Measurements from ENCODE around the gene TNFRSF25.

DNA sequence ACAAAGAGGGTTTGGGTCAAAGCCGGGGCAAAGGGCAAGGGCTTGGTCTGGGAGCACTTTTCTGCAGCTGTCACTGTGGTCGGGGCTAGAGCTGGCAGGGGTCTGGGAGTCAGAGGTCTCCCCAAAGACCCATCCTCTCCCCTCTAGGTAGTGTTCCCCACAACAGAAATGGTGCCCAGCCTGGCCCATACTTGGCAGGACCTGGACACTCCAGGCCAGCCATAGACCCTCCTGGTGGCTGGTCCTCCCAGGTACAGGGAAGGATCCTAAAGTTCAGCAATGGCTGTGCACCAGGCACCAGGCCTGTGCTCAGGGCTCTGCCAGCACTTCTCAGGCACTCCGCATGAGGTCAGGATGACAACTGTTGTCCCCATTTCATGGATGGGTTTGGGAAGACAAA is 30.4 kb downstream of the TNFRSF25 start:
- TF ChIP-seq EZH2 (IDR thresholded peaks at IDR 0.05; ENCODE audit: borderline replicate concordance, low read length): no peak
- TF ChIP-seq, protein P1, sequence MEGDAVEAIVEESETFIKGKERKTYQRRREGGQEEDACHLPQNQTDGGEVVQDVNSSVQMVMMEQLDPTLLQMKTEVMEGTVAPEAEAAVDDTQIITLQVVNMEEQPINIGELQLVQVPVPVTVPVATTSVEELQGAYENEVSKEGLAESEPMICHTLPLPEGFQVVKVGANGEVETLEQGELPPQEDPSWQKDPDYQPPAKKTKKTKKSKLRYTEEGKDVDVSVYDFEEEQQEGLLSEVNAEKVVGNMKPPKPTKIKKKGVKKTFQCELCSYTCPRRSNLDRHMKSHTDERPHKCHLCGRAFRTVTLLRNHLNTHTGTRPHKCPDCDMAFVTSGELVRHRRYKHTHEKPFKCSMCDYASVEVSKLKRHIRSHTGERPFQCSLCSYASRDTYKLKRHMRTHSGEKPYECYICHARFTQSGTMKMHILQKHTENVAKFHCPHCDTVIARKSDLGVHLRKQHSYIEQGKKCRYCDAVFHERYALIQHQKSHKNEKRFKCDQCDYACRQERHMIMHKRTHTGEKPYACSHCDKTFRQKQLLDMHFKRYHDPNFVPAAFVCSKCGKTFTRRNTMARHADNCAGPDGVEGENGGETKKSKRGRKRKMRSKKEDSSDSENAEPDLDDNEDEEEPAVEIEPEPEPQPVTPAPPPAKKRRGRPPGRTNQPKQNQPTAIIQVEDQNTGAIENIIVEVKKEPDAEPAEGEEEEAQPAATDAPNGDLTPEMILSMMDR (conservative IDR thresholded peaks at IDR 0.05 in 1 of 2, IDR thresholded peaks at IDR 0.05 in 1 of 2; ENCODE audit: extremely low read depth in 1 of 2, insufficient read depth in 1 of 2, low read depth in 1 of 2, low read length in 2 of 2): no peak
